GM18517 (cell line): ENCODE measurements around the gene USP12.
"Not testable (repeated sequence)": the region's sequence is repeated elsewhere in the genome, so short reads cannot be mapped to it uniquely, and the experiment has no call there.

Source experiments
- ATAC-seq: cut with Tn5 transposase; IDR thresholded peaks from one replicate; pipeline ENCODE4 v1.9.1; 2021; ENCODE audit warnings: mild to moderate bottlenecking, moderate library complexity; ENCODE audit not compliant: unreplicated experiment

The USP12 gene

DNA sequence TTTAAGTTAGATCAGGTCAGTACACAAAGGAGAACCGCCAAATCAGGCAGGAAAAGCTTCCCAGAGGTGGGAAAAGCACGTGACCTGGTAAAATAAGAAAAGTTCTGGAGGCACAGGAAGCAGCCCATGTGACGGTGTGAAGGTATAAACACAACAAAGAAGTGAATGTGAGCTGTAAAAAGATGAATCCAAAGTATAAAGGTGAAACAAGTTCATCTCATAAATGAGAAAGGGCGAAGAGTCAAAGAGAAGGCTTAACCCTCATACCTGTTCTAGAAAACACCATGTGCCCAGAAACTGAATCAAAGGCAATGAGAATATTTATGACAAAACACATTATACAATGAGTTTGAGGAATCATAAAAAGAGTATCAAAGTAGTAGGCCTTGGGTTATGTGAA lies 47.0 kb downstream of the USP12 start:
- no peak for ATAC-seq

DNA sequence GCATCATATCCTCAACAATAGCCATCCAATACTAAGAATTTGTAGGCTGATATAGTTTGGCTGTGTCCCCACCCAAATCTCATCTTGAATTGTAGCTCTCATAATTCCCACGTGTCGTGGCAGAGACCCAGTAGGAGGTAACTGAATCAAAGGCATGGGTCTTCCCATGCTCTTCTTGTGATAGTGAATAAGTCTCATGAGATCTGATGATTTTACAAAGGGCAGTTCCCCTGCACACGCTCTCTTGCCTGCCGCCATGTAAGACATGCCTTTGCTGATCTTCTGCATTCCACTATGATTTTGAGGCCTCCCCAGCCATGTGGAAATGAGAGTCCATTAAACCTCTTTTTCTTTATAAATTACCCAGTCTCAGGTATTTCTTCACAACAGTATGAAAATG lies 48.2 kb downstream of the USP12 start:
- ATAC-seq = not testable (repeated sequence)

DNA sequence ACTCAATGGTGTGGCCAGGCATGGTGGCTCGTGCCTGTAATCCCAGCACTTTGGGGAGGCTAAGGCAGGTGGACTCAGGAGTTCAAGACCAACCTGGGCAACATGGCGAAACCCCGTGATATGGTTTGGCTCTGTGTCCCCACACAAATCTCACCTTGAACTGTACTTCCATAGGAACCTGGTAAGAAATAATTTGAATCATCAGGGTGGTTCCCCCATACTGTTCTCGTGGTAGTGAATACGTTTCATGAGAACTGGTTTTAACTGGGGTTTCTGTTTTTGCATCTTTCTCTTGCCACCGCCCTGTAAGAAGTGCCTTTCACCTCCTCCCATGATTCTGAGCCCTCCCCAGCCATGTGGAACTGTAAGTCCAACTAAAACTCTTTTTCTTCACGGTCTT lies 49.6 kb downstream of the USP12 start:
- ATAC-seq = no peak

DNA sequence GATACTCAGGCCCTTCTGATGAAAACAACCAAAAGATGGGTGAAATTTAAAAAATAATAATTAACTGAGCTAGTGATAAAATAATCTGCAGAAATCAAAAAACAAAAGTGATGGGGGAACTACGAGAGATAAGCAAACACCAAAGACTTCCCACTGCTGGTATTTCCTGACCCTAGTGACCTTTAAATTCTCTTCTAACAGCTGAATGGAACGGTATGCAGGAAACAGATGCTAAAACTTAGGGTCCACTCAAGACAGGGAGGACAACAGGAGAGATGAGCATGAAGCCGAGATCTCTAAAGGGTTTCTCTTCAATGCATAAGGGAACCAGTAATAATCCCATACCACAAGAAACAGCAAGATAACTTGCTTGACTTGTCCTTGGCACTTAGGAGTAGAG lies 50.8 kb downstream of the USP12 start:
- ATAC-seq = no peak

DNA sequence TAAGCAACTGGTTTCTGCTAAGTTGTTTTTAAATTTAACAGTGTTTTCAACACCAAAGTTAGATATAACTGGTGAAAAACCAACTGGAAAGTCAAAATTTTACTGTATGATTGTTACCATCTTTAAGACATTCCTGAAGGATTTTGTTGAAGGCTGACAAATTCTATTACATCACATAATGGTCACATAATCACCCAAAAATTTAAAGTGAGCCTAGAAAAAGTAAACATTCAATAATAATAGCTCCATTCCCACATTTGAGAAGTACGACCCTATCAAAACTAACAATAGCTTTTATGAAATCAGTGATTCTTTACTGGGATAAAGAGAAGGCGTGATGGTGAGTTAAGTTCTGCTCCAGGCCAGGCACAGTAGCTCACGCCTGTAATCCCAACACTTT lies 51.6 kb downstream of the USP12 start:
- ATAC-seq = no peak

DNA sequence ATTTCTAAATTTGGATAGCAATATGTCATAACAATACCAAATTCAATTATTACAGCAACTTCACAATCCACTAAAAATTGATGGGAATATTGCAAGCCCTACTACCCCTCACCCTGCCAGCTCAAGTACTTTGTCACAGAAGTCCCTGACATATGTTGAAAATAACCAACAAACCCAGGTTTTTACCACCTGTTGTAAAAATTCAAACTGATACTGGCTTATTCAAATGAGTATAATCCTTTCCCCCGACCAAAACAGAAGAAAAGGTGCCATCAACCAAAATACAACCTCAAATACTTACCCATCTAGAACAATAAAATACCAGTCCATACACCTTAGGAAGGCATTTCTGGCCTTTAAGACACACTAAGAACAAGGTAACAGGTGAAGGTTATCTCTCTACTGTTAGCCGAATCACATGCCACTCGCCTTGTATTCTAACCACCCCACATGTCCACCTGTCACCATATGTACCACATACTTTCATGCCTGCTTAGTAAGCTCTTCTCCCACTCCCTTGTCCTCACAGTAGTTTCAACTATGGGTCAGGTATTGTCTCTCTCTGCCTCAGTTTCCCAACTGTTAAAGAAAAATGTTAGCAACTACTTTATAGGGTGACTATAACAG lies 53.1 kb downstream of the USP12 start:
- ATAC-seq = no peak

DNA sequence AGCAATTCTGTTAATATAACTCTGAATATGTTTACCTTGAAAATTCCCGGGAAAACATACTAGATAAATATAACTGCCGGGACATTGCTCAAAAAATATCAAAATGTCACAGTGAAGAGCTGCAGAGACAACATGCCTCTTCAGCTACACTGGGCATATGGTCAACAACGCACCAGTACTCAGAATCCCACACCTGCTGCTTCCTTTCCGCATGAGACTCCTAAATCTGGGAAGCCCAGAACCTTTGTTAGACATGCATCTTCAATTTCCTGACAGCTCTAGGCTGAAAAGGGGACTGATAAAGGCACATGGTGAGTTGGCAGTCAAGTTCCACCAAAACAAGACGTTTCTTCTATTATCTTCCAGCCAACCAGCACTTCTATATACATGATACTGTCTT lies 53.7 kb downstream of the USP12 start:
- ATAC-seq = no peak

DNA sequence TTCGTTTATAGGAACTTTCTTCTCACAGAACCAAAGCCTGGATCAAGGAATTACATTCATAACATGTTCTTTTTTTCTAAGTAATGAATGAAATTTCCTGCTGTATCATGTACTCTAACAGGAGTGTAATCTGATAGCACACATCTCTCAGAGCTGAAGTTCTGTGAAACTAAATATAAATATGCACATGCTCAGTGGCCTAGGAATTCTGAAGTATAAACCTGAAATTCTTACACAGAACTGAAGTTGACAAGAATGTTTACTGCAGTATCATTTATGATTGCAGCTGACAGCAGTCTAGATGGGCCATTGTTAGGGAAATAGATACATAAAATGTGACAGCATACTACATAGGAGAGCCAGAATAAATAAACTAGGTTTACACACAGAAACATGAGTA lies 54.5 kb downstream of the USP12 start:
- ATAC-seq = no peak

DNA sequence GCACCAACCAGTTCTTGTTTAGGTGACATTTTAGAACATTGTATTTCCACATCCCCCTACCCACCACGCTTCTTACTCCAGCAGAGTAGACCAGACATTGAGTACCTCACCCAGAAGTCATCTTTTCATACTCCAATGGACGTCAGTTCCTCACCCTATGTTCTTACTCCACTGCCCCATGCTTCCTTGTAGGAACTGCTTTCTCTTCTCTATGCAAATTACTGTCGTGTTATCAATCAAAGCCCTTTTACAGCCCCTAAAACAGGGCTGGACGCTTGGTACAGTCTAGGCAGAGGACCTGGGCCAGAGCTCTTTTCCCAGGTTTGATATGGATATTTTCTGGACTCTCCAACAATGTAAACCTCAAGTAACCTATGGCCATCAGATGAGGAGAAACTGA lies 58.2 kb downstream of the USP12 start:
- no peak for ATAC-seq

DNA sequence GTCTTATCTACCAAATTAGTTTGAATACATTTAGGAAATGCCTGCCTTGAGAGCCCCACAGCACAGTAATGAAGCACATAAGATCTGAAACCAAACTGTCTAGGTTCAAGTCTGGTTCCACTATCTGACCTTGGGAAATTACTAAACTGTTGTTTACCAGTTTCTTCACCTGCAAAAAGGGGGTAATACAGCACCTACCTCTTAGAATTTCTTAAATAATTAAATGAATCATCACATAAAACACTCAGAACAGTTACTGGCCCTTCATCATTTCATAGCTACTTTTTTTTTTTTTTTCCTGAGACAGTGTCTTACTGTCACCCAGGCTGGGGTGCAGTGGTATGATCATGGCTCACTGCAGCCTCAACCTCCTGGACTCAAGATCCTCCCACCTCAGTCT lies 59.6 kb downstream of the USP12 start:
- ATAC-seq = no peak

DNA sequence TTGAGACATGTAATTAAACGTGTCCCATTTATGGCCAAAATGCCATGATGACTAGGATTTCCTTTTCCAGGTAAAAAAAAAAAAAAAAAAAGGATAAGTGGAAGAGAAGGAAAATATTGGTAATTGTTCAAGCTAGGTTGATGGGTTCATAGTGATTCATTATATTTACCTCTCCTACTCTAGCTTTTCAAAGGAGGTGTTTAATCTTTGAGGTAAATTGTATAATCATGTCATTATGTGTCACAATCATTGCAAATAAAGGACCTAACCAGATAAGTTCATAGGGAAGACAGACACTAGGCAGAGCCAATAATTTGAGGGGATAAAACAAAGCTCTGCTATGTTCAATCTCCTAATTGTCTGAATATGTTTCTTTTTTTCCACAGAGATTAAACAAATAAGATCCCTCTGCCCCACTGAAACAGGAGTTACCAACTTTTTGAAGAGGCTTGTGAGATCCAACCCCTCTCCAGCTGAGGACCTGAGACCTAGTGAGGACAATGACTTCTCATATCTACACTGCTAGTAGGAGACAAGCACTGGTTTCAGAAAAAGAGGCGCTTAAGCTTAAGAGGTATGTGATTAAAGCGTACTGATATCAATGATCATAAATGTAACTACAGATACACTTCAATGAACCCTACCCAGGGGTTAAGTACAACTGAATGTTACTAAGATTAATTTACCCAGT lies 61.4 kb downstream of the USP12 start:
- ATAC-seq = no peak

DNA sequence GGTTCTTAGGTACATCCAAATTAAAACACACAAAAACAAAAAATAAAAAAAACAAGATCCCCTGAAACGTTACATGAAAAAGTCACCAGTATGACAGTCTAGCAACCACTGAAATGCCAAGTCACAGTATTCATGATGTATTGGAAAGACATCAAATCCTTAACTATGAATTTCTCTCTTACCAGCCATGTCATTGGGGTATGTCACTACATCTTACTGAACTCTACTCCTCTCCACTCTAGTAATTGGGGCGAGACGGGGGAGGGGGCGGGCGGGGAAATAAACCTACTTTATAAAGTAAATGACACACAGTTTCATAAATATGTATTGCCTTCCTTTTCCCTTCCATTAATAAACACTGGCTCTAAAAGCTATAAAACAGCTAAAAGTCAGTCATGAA lies 65.5 kb downstream of the USP12 start:
- ATAC-seq = no peak

DNA sequence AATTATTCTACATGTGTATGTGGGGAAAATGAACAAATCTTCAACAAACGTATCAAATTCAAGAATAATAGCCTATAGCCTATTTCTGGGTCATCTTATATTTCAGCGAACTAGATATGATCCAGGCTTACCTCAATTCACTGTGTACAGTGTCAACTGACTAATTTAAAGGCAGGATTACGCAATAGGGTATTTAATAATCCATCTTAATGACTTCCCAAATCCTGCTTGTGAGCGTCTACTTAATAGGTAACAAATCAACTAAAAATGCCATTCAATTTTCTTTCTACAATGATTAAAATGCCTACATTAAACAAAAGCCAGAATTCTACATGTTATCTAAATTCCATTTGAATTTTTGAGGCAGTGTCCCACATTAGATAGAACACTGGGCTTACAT lies 67.0 kb downstream of the USP12 start:
- ATAC-seq = no peak

DNA sequence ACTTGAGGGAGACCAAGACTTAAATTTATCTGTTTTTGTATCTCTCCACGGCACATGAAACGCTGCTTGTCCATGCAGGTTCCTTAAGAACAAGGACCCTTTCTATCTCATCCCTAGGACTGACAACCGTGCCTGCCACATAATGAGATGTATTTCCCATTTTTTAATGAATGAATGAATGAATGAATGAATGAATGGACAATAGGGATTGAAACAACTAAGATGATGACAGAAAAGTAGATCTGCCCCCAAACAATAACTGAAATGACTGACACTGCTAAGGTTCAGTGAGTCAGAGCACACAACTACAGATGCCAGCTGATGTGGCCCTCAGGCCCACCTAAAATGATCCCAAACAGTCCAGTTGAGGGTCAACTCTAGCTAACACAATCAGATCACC lies 69.8 kb downstream of the USP12 start:
- ATAC-seq = no peak

DNA sequence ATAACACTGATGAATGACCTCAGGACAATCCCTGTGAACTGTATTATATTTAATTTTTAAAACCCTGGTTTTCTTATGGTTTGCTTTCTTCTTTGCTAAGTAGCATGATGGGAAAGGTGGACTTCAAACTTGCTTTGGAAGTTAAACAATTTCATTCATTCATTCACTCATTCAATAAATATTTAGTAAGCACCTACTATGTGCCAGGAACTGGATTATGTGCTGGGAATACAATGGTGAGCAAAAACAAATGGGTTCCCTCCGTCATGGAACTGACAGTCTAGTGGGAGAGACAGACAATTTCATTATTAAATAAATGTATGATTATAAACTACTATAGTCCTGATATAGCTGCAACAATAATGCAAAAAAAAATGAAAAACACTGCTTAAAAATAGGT lies 70.3 kb downstream of the USP12 start:
- ATAC-seq = no peak

DNA sequence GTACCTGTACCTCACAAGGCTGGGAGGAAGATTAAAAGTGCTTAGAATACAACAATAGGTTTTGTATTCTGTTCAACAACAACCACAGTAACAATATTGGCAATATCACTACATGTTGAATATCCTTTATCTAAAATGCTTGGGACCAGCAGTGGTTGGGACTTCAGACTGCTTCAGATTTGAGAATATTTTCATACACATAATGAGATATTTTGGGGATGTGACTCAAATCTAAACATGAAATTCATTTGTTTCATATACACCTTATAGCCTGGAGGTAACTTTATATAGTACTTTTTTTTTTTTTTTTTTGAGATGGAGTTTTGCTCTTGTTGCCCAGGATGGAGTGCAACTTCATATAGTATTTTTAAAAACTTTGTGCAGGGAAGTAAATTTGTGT lies 73.9 kb downstream of the USP12 start:
- ATAC-seq = no peak

DNA sequence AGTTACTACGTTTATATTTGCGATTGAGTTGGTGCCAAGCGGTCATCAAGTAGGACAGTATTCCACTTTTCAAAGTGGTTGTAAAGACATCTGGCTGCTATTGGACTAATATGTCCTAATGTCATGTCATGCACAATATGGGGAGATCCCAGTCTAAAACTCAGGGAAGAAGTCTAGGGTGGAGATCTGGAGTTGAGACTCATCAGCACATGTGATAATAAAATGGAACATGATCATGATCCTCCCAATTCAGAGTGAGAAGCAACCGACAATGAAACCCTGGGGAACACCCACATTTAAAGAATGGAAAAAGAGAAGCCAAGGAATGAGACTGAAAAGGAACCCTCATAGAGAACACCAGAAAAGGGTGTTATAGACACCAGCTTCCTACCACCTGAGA lies 80.2 kb downstream of the USP12 start:
- ATAC-seq = no peak

DNA sequence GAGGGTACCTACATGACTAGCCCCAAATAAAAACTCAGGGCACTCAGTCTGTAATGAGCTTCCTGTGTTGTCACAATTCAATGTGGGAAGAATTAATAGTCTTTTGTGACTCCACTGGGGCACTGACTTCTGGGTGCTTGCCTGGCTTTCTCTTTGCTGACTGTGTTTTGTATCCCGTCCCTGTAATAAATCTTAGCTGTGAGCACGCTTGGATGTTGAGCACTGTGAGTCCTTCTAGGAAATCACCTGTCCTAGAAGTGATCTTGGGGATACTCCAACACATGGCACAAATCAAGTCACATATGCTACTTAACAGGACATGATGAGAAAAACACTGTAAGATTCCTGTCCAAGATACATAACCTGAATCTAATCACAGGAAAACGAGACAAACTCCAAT lies 83.0 kb downstream of the USP12 start:
- ATAC-seq = no peak

DNA sequence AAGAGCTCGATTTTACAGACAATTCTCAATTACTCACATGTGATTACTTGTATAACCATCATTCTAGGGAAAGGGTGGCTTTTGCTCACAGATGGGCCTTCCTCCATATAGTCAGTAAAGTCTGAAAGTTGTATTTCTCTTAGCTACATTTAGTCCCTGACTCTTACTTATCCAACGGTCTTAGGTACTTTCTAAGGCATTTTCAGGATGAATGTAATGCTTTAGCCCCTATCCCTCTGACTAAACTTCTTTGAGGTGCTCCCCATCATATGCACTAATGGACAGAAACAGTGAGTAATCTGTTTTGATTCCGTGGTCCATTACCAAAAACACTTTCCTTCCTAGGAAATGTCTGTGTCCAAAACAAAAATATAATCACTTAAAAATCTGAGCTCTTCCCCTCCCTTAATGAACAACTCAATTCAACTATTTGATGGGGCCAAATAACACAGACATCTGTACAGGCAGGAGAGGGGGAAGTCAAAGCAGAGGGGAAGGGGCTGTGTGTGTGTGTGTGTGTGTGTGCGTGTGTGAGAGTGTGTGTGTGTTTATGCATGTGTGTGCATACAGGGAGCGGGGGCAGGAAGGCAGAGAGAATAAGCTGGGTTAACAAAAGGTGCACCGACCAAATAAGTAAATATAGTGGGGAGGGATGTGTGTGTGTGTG lies 84.9 kb downstream of the USP12 start:
- ATAC-seq = no peak

DNA sequence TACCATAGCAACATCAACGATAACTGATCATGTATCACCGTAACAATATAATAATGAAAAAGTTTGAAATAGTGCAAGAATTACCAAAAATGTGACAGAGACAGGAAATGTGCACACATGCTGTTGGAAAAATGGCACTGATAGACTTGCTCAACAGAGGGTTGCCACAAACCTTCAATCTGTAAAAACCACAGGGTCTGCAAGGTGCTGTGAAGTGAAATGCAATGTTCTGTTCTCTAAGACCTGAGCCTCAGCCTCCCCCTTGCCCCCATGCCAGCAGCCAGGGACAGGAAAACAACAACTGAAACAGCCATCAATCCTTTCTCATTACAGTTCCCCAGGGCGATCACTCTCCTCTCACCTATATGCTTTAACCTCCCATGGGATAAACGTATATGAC lies 88.4 kb downstream of the USP12 start:
- ATAC-seq = no peak

DNA sequence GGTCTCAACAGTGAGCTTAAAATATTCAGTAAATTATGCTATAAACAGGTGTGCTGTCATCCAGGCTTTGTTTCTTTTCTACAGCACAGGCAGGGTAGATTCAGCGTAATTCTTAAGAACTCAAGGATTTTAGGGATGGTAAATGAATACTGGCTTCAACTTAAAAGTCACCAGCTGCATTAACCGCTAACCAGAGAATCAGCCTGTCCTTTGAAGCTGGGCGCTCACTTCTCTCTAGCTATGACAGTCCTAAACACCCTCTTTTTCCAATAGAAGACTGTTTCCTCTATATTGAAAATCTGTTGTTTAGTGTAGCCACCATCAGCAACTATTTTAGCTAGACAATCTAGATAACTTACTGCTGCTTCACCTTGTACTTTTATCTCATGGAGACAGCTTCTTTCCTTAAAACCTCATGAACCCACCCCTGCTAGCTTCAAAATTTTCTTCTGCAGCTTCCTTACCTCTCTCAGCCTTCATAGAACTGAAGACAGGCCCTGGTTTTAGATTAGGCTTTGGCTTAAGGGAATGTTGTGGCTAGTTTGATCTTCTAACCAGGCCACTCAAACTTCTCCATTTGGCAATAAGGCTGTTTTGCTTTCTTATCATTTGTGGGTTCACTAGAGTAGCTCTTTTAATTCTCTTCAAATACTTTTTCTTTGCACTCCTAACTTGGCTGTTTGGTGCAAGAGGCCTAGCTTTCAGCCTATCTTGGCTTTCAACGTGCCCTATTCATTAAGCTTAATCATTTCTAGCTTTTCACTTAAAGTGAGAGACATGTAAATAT lies 89.5 kb downstream of the USP12 start:
- no peak for ATAC-seq
